Brain pericyte (primary cell): Measurements from ENCODE around the gene MEI4.

Experiments used
- DNase-seq: peaks from one replicate; pipeline ENCODE4 v3.0.0-alpha.2; 2012; ENCODE audit warnings: low read depth, low spot score

The MEI4 gene

DNA sequence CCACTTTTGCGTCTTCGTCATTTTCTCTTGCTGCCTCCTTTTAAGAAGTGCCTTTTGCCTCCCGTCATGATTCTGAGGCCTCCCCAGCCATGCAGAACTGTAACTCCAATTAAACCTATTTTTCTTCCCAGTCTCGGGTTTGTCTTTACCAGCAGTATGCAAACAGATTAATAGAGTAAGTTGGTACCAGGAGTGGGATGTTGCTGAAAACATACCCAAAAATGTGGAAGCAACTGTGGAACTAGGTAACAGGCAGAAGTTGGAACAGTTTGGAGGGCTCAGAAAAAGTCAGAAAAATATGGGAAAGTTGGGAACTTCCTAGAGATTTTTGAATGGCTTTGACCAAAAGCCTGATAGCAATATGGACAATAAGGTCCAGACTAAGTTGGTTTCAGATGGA lies 309.2 kb downstream of the MEI4 start:
- no peak for DNase-seq

DNA sequence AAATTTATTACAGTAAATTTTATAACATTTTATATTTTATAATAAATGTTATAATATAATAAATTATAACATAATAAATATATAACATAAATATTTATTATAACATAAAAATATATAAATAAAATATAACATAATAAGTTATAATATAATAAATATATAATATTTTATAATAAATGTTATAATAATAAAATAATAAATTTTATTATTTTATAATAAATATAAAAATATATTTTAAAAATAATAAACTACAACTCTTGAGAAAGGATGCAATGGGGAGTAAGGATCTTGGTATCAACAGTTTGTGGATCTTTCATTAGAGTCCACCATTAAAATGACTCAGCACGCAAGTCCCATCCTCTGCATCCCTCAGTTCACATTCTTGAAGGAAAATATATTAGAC lies 312.6 kb downstream of the MEI4 start:
- DNase-seq: no peak

DNA sequence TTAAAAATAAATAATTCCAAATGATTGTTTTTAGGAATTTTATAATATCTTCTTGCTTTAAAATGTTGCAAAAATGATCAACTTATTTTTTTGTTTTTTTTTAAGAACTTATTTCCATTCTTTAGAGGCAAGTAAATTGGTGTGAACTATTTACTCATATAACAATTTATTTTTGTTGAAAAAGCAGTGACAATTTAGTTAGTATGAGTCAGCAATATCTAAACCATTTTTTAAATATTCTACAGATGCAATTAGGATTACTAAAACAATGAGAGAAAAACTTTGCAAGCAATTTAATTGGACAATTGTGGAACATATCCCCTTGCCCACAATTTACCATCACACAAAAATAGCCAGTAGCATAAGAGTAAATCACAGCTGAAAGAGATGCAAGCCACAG lies 319.5 kb downstream of the MEI4 start:
- DNase-seq: no peak
